ENCODE measurements around the gene SDK2. TPM values are rescaled to one million over a fixed set of nuclear protein-coding genes. Genes with fewer than 3 reads are reported as not detected.

The SDK2 gene
- total and polyA plus RNA-seq, 4 donors = 0.15 to 5.3 (median 2.5) TPM

DNA sequence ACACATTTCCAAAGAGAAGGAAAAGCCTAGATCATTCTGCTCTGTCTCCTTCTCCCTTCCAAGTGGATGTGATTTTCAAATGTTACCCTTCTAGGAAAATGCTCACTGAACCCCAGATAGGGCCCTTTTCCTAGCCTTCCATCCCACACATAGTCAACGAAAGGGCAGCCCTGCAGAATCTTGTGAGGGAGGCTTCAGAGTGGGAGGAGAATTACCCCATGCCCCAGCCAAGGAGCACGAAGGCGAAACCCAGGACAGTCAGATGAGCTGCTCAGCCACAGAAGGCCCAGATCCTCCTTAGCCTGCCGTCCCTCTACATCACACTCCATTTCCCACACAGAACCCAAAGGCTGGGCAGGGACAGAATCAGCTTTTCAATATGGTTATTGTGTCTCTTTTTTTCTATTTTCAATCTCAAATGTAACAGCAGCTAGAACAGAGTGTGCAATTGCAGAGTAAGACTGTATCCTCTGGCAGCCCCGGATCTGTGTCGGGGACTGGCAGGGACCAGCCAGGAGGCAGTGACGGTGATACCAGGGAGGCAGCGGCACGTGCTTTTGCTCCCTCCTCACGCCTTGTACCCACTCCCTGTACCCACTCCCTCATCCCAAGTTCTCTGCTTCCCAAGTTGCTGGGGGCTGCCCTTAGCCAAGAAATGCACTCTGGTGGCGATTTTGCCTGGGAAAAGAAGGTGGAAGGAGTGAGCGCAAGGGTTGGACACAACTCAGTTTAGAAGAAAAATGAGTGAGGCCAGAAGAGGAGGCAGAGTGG is 3.7 kb upstream of the SDK2 start:
- 85 to 88% methylated on average over 12 of the region's 12 CpGs for WGBS, 2 donors
- no peak for ATAC-seq (ENCODE audit: low FRiP score)
- no peaks in the 10 kb centered on the region for H3K36me3 ChIP-seq (ENCODE audit: control insufficient read depth in 1 of 2, insufficient read depth in 2 of 2, low read length in 1 of 2)
- H3K27me3 ChIP-seq (ENCODE audit: control insufficient read depth in 1 of 2, insufficient read depth in 2 of 2, low read length in 1 of 2) = no peaks in the 10 kb centered on the region
- peak in 1 of 2 donors; percentile 50 for DNase-seq
- H3K27ac ChIP-seq (ENCODE audit: low read depth in 1 of 2, low read length in 2 of 2) = no peak overlapping the region
- intact Hi-C loops (cut with DNase I) = loop anchor here (10.0 kb wide), 3 partner anchors 127 to 557 kb away; partner anchors contain the start of gene RPL38 (in 1 of the 2)
- H3K4me1 ChIP-seq (ENCODE audit: control insufficient read depth in 1 of 2, insufficient read depth in 2 of 2, low read length in 2 of 2) = no peaks in the 10 kb centered on the region
- no peak overlapping the region for H3K4me3 ChIP-seq (ENCODE audit: low read length in 2 of 2)
- no peaks in the 10 kb centered on the region for H3K9me3 ChIP-seq (ENCODE audit: control insufficient read depth, low read length)

DNA sequence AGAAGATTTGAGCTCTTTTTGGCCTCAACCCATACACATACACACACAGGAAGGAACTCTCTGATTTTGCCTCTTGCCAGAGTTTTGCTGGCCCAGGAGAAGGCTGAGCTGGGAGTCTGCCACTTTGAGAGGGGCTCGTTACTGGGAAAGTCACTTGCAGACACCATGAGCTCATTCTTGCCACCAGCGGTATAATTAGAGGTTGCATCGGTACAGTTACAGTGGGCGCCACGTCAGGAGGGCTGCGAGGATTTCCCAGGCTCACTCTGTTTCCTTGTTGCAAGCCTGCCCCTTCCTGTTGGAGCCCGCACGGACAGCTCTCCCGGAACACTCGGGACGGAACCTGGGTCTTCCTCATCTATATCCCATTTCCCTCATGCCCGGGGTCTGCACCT is 3.1 kb upstream of the SDK2 start:
- Histone ChIP-seq H3K9me3 (ENCODE audit: control insufficient read depth, low read length) (no peaks in the 10 kb centered on the region), H3K4me1 (ENCODE audit: control insufficient read depth in 1 of 2, insufficient read depth in 2 of 2, low read length in 2 of 2) (no peaks in the 10 kb centered on the region), H3K27ac (ENCODE audit: low read depth in 1 of 2, low read length in 2 of 2) (no peak overlapping the region), H3K4me3 (ENCODE audit: low read length in 2 of 2) (no peak overlapping the region), H3K27me3 (ENCODE audit: control insufficient read depth in 1 of 2, insufficient read depth in 2 of 2, low read length in 1 of 2) (no peaks in the 10 kb centered on the region), H3K36me3 (ENCODE audit: control insufficient read depth in 1 of 2, insufficient read depth in 2 of 2, low read length in 1 of 2) (no peaks in the 10 kb centered on the region)
- no peak for ATAC-seq (ENCODE audit: low FRiP score)
- intact Hi-C loops (cut with DNase I) = loop anchor here (10.0 kb wide), 3 partner anchors 128 to 558 kb away; partner anchors contain the start of gene RPL38 (in 1 of the 2)
- DNase-seq = peak in 1 of 2 donors; percentile 49
- WGBS, 2 donors = 52 to 55% methylated on average over 12 of the region's 12 CpGs

DNA sequence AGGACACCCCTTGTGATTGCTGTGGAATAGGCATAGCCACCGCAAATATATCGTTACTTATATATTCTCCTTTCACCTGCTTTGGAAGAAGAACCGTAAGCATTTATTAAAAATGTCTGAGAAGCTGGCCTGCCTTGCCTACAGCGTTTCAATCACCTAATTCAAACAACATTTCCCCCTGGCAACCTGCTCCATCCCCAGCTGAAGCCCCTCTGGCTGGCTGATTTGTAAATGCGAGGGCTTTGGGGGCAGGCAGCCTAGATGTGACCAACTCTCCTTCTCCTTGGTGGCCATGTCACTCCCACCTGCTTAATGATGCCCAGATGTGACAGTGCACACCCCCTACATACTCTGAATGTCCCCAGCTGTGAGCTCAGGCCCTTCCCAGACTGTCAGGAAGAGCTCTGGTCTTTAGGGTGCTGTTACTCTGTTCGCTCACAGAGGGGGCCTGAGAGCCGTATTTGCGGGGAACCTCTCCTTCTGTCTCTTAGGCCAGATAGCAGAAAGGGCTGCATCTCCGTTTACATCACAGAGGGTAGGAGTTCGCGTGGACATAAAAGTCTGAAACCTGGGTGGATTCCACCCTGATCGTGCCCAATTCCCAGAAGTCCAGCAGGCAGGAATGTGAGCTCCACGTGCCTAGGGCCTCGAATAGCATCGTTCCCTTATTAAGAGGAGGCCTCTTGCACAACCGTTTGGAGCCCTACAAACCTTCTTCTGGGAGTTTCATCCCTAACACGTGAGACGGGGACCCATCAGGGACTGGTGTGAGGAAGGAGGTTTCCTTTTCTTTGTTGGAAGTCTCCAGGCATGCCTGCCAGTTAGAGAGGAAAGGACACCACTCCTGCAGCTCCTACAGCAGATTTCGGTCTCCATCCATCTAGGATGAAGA is 2.4 kb upstream of the SDK2 start:
- WGBS, 2 donors = 65 to 69% methylated on average over 19 of the region's 19 CpGs
- intact Hi-C loops (cut with DNase I) = loop anchor here (10.0 kb wide), 3 partner anchors 128 to 558 kb away; partner anchors contain the start of gene RPL38 (in 1 of the 2)
- no peak overlapping the region for H3K4me3 ChIP-seq (ENCODE audit: low read length in 2 of 2)
- H3K4me1 ChIP-seq (ENCODE audit: control insufficient read depth in 1 of 2, insufficient read depth in 2 of 2, low read length in 2 of 2) = no peaks in the 10 kb centered on the region
- H3K27me3 ChIP-seq (ENCODE audit: control insufficient read depth in 1 of 2, insufficient read depth in 2 of 2, low read length in 1 of 2) = no peaks in the 10 kb centered on the region
- ATAC-seq (ENCODE audit: low FRiP score) (no peak), DNase-seq (peak in 1 of 2 donors; percentile 41)
- H3K27ac ChIP-seq (ENCODE audit: low read depth in 1 of 2, low read length in 2 of 2) = no peak overlapping the region
- H3K9me3 ChIP-seq (ENCODE audit: control insufficient read depth, low read length) = no peaks in the 10 kb centered on the region
- no peaks in the 10 kb centered on the region for H3K36me3 ChIP-seq (ENCODE audit: control insufficient read depth in 1 of 2, insufficient read depth in 2 of 2, low read length in 1 of 2)

DNA sequence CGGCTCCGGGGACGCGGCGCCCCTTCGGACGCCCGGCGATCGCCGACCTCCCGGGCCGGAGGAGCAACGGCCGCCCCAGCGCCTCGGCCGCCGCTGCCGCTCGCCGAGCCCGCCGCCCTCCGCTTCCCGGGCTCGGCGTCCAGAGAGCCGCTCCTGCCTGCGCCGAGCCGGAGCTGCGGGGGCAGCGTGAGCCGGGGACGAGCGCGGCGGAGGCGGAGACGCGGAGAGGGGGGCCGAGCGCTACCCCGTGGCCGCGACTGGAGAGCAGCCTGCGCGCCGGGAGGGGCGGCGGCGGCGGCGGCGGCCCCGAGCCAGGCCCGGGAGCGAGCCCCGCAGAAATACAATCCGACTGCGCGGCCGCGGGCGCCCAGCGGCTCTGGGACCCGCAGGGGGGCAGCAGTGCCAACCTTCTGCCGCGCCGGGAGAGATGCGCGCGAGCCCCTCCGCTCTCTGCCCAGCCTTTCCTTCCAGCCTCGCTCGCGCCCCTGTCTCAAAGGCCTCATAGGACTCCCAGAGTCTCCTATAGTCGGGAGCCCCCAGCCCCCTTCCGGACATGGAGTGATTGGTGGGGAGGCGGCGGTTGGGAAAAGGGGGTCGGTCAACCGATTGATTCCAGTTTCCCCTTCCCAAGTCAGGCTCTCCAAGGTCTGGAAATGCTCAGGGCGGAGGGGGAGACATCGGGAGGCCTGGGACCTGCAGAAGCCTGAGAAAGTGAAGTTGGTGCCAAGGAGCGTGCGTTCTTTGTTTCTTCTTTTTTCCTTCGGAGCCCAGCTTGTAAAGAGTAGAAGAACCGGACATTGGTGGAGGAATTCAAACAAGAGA is 1.0 kb upstream of the SDK2 start:
- Histone ChIP-seq H3K4me3 (ENCODE audit: low read length in 2 of 2) (peak overlapping the region; percentile 48 to 74), H3K36me3 (ENCODE audit: control insufficient read depth in 1 of 2, insufficient read depth in 2 of 2, low read length in 1 of 2) (no peaks in the 10 kb centered on the region), H3K27me3 (ENCODE audit: control insufficient read depth in 1 of 2, insufficient read depth in 2 of 2, low read length in 1 of 2) (no peaks in the 10 kb centered on the region), H3K9me3 (ENCODE audit: control insufficient read depth, low read length) (no peaks in the 10 kb centered on the region), H3K27ac (ENCODE audit: low read depth in 1 of 2, low read length in 2 of 2) (peak overlapping the region in 1 of 2 donors; percentile 1), H3K4me1 (ENCODE audit: control insufficient read depth in 1 of 2, insufficient read depth in 2 of 2, low read length in 2 of 2) (peaks cover 0 to 4% of the 10 kb centered on the region in 2 donors)
- ATAC-seq (ENCODE audit: low FRiP score) = peak; percentile 71
- peak; percentile 63 to 85 for DNase-seq
- intact Hi-C loops (cut with DNase I) = loop anchor here (2.0 to 10.0 kb wide), 4 partner anchors 66 to 560 kb away; partner anchors contain the start of gene RPL38 (in 1 of the 2)
- 1 to 2% methylated on average over 89 to 90 of the region's 90 CpGs for WGBS, 2 donors

DNA sequence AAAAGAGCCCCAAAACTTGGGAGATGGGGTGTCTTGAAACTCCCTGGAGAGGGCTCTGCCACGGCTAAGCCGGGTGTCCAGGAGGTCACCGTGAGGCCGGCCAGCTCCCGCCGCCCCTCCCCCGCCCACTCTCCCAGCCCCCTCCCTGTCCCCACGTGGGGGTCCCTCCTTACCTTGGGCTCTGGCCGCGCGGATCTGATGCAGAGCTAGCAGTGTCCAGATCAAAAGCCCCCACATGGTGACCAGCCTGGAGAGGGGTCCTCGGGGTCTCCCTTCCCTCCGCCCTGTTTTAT is 447 bp downstream of the SDK2 start:
- H3K36me3 ChIP-seq (ENCODE audit: control insufficient read depth in 1 of 2, insufficient read depth in 2 of 2, low read length in 1 of 2) = no peaks in the 10 kb centered on the region
- intact Hi-C loops (cut with DNase I) = loop anchor here (2.0 to 10.0 kb wide), 5 partner anchors 67 to 561 kb away; partner anchors contain the start of gene RPL38 (in 1 of the 2)
- no peak overlapping the region for H3K27ac ChIP-seq (ENCODE audit: low read depth in 1 of 2, low read length in 2 of 2)
- H3K4me3 ChIP-seq (ENCODE audit: low read length in 2 of 2) = peak overlapping the region; percentile 48 to 74
- H3K27me3 ChIP-seq (ENCODE audit: control insufficient read depth in 1 of 2, insufficient read depth in 2 of 2, low read length in 1 of 2) = no peaks in the 10 kb centered on the region
- DNase-seq = no peak
- 0% methylated on average over 10 to 13 of the region's 13 CpGs for WGBS, 2 donors
- no peaks in the 10 kb centered on the region for H3K9me3 ChIP-seq (ENCODE audit: control insufficient read depth, low read length)
- no peak for ATAC-seq (ENCODE audit: low FRiP score)
- H3K4me1 ChIP-seq (ENCODE audit: control insufficient read depth in 1 of 2, insufficient read depth in 2 of 2, low read length in 2 of 2) = peaks cover 0 to 7% of the 10 kb centered on the region in 2 donors

DNA sequence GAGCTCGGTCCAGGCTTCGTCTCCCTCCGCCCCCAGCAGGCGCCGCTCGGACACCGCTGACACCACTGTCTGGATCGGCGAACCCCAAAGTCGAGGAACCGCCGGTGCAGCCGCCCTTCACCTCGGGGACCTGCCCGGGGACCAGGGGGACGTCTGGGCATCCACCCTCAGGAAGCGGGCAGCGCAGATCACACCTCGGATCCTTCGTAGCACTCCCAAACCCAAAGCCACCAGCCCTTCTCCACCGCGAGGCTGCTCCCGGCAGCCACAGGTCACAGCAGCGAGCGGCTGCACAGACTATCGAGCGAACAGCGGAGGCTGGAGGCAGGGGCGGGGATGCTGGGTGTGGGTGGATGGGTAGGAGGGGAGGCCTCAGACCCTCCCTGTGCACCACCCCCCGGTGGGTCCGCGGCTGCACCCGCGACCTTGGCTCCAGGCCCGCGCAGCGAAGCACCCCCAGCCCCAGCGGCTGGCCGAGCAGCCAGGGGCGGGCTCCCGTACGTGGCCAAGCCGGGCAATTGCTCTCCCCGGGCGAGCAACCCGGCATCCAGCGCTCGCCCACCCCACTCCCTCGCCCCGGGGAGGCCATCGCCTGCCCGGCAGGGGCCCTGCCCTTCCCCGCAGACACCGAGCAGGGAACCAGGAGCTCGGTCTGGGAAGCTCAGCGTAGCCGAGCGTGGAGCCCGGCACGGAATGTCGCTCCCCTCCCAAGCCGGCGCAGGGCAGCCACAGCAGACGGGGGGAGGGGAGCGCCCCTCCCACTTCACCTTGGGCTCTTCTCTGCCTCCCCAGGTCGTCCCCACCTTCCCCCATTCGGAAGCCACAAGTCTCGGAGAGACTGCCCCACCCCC is 1.0 kb downstream of the SDK2 start:
- intact Hi-C loops (cut with DNase I) = loop anchor here (5.0 to 10.0 kb wide), 4 partner anchors 129 to 562 kb away; partner anchors contain the start of gene RPL38 (in 1 of the 2)
- Histone ChIP-seq H3K27me3 (ENCODE audit: control insufficient read depth in 1 of 2, insufficient read depth in 2 of 2, low read length in 1 of 2) (no peaks in the 10 kb centered on the region), H3K27ac (ENCODE audit: low read depth in 1 of 2, low read length in 2 of 2) (no peak overlapping the region), H3K36me3 (ENCODE audit: control insufficient read depth in 1 of 2, insufficient read depth in 2 of 2, low read length in 1 of 2) (no peaks in the 10 kb centered on the region), H3K9me3 (ENCODE audit: control insufficient read depth, low read length) (no peaks in the 10 kb centered on the region), H3K4me3 (ENCODE audit: low read length in 2 of 2) (peak overlapping the region; percentile 48 to 74), H3K4me1 (ENCODE audit: control insufficient read depth in 1 of 2, insufficient read depth in 2 of 2, low read length in 2 of 2) (peaks cover 0 to 7% of the 10 kb centered on the region in 2 donors)
- ATAC-seq (ENCODE audit: low FRiP score) (peak; percentile 40), DNase-seq (peak in 1 of 2 donors; percentile 81)
- WGBS, 2 donors = 0 to 1% methylated on average over 62 to 68 of the region's 68 CpGs

DNA sequence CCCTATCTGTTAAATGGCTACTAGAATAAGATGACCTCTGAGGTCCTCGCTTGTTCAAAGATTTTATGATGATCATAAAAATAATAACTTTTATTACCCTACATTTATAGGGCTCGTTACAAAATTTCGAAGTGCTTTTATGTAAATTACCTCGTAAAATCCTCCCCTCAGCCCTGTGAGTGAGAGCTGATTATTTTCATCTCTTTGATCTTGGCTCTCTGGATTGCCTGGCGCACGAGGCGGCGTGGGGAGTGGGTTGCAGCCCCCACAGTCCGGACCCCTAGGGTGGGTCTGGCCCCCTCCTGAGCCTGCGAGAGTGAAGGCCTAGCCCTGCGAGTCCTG is 1.6 kb downstream of the SDK2 start:
- WGBS, 2 donors = 40 to 49% methylated on average over 11 of the region's 11 CpGs
- peaks cover 0 to 7% of the 10 kb centered on the region in 2 donors for H3K4me1 ChIP-seq (ENCODE audit: control insufficient read depth in 1 of 2, insufficient read depth in 2 of 2, low read length in 2 of 2)
- DNase-seq (no peak), ATAC-seq (ENCODE audit: low FRiP score) (no peak)
- intact Hi-C loops (cut with DNase I) = loop anchor here (5.0 to 10.0 kb wide), 4 partner anchors 130 to 562 kb away; partner anchors contain the start of gene RPL38 (in 1 of the 2)
- H3K9me3 ChIP-seq (ENCODE audit: control insufficient read depth, low read length) = no peaks in the 10 kb centered on the region
- peak overlapping the region in 1 of 2 donors; percentile 48 for H3K4me3 ChIP-seq (ENCODE audit: low read length in 2 of 2)
- no peaks in the 10 kb centered on the region for H3K36me3 ChIP-seq (ENCODE audit: control insufficient read depth in 1 of 2, insufficient read depth in 2 of 2, low read length in 1 of 2)
- no peaks in the 10 kb centered on the region for H3K27me3 ChIP-seq (ENCODE audit: control insufficient read depth in 1 of 2, insufficient read depth in 2 of 2, low read length in 1 of 2)
- H3K27ac ChIP-seq (ENCODE audit: low read depth in 1 of 2, low read length in 2 of 2) = no peak overlapping the region
